NCI-H1105 (cell line): ENCODE measurements around the gene PIP4K2A.
"Not testable (repeated sequence)": the region's sequence is repeated elsewhere in the genome, so short reads cannot be mapped to it uniquely, and the experiment has no call there.

Experiments used
- DNase-seq: peaks from one replicate; lab custom pipeline; 2025; lab: John Stamatoyannopoulos, UW

The PIP4K2A gene

GRCh38 chr10:22554461-22555182 lies 159.8 kb downstream of the PIP4K2A start:
- no peak for DNase-seq

GRCh38 chr10:22553452-22553995 lies 160.9 kb downstream of the PIP4K2A start:
- no peak for DNase-seq

GRCh38 chr10:22552888-22553378 lies 161.4 kb downstream of the PIP4K2A start:
- DNase-seq, result no peak

- DNase-seq, result no peak
Measured at GRCh38 chr10:22551681-22552365, 162.6 kb downstream of the PIP4K2A start.

GRCh38 chr10:22550732-22551131 lies 163.6 kb downstream of the PIP4K2A start:
- peak; percentile 7 for DNase-seq

GRCh38 chr10:22548344-22548743 lies 166.0 kb downstream of the PIP4K2A start:
- no peak for DNase-seq

- DNase-seq, result no peak
Measured at GRCh38 chr10:22545643-22546042, 168.7 kb downstream of the PIP4K2A start.

GRCh38 chr10:22544325-22545068 lies 169.9 kb downstream of the PIP4K2A start:
- no peak for DNase-seq

GRCh38 chr10:22542773-22543172 lies 171.6 kb downstream of the PIP4K2A start:
- no peak for DNase-seq

- no peak for DNase-seq
Measured at GRCh38 chr10:22541900-22542299, 172.5 kb downstream of the PIP4K2A start.

- DNase-seq, result no peak
Measured at GRCh38 chr10:22539579-22540298, 174.6 kb downstream of the PIP4K2A start.

GRCh38 chr10:22537810-22538209 lies 176.6 kb downstream of the PIP4K2A start:
- no peak for DNase-seq

GRCh38 chr10:22536620-22537019 lies 177.8 kb downstream of the PIP4K2A start:
- DNase-seq, result no peak

- DNase-seq, result no peak
Measured at GRCh38 chr10:22534849-22535604, 179.4 kb downstream of the PIP4K2A start.

GRCh38 chr10:22531441-22531840 lies 182.9 kb downstream of the PIP4K2A start:
- no peak for DNase-seq

GRCh38 chr10:22531008-22531407 lies 183.4 kb downstream of the PIP4K2A start:
- no peak for DNase-seq

GRCh38 chr10:22527520-22527919 lies 186.9 kb downstream of the PIP4K2A start:
- no peak for DNase-seq

GRCh38 chr10:22524333-22524732 lies 190.0 kb downstream of the PIP4K2A start:
- not testable (repeated sequence) for DNase-seq

- DNase-seq, result not testable (repeated sequence)
Measured at GRCh38 chr10:22520645-22521044, 193.7 kb downstream of the PIP4K2A start.

- DNase-seq, result no peak
Measured at GRCh38 chr10:22518167-22518724, 196.1 kb downstream of the PIP4K2A start.

GRCh38 chr10:22515009-22515408 lies 199.4 kb downstream of the PIP4K2A start:
- no peak for DNase-seq
